Measurements from ENCODE around the gene STRBP.

STRBP gene

DNA sequence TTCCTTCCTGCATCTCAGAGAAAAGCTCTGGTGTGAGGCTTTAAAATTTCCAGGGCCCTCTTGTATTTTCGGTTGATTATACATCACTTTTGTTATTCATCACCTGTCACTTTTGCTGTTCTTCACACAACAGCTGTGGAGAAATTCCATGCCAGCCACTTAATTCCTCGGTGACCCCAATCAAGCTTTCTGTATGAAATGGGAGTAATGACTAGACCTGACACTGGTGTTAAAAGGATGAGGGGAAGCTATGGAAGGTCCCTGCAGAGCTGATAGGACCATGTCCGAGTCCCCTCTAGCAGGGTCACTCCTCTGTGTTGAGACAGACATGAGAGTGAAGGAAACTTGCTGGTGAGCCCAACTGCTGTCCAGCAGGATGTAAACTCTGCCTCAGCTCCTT is 175.2 kb downstream of the STRBP start:
- no peak for DNase-seq

DNA sequence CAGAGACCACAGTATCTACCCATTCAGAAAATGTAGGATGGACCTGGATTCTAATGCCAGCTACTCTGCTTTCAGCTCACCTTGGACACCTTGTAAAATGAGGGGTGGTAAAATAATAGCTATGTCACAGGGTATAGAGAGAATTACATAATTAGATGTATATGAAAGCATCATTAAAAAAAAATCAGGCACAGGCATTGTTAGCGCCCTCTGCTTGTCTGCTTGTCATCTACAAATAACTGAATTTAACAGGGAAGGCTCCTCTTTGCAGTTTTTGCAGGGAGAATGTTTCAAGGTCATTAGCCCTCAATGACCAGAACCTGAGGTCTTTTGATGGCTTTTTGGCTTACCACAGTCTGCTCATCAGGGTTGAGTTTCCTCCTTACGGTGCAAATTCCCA is 176.9 kb downstream of the STRBP start:
- DNase-seq = no peak

DNA sequence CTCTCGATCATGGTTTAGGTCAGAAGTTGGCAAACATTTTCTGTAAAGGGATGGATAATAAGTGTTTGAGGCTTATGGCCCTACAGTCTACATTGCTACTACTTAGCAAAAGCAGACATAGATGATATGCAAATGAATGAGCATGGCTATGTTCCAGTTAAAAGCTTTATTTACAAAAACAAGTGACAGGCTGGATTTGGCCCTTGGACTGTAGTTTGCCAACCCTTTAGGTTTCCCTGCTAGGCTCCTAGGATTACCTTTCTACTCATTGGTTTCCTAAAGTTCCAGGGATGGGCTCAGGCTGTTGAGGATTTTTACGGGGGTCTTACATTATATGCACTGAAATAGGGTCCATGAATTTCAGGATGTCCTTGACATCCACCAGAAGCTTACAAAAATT is 177.4 kb downstream of the STRBP start:
- no peak for DNase-seq

DNA sequence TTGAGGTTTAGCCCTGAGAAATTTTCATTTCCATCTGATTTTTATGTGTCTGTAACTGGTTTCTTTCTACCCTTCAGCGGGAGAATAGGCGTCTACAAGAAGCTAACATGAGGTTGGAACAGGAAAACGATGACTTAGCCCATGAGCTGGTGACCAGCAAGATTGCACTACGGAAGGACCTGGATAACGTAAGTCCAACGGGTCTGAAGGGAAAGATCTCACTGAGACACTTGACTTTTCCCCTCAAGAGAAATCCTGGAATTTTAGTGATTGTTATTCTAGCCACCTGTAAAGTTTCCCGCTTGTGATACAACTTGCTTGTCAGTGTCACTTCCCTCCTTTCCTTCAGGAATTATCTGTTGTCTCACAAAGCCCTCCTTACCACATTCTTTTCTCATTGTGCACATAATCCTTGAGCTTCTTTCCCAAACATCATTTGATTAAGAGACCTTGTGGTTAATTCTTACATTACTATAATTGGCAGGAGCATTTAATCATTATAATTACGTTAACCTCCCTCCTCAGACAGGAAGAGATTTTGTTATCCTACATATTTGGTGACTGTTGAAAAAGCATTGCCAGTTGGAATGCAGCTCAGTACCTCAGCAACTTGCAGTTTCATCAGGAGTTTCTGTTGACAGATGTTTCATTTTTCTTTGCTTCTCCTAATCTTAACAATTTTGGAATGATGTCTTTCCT is 178.0 kb downstream of the STRBP start:
- no peak for DNase-seq

DNA sequence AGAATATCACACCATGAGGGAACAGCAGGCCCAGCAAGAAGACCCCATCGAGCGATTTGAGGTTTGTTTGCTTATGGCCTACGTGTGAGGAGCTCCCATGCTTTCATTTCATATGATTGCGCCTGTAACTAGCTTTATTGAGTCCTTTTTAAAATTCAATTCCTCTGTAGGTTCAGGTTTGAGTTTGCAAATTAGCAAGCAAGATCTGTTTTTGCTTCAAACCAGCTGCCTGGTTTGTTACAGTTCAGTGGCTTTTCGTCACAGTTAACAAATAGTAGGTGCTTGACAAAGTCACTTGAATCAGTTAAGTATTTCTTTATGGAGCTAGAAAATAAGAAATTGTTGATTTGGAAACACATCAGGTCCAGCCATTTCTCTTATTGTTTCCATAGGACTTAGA is 178.6 kb downstream of the STRBP start:
- no peak for DNase-seq

DNA sequence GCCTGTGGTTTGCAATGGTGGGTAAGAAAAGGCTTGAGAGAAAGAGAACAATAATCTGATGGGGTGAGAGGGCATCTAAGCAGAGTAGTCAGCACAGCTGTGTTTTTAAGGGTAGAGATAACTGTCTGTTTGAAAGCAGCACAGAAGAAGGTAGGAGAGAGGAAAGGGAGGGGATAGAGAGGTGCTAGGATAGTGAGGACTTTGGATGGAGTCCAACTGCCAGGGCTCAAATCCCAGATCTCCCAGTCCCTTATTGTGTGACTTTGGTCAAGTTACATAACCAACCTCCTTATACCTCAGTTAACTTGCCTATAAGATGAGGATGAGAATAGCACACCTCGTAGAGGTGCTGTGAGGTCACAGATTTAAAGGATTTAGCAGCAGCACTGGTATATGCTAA is 179.3 kb downstream of the STRBP start:
- DNase-seq = no peak

DNA sequence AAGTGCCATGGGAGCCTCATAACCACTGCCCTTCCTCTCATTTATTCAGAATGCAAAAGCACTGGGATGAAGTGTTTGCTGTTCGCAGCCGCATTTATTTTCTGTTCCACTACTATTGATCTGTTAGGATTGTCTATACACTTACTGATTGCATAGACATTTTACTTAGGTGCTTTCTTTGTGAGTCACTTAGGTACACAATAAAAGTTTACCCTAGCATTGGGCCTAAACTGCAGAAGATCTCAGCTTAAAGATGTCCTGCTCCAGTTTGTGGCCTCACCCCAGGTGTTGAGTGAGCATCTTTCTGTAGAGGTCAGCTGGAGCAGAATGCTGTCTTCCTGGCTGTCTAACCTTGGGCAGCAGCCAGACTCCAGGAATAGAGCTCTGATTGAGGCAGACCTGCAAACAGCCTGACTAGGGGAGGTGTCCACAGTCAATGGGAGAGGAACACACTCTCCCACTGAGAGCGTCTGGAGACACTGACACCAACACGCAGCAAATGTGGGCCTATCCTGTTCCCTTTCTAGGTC is 181.0 kb downstream of the STRBP start:
- DNase-seq = no peak

DNA sequence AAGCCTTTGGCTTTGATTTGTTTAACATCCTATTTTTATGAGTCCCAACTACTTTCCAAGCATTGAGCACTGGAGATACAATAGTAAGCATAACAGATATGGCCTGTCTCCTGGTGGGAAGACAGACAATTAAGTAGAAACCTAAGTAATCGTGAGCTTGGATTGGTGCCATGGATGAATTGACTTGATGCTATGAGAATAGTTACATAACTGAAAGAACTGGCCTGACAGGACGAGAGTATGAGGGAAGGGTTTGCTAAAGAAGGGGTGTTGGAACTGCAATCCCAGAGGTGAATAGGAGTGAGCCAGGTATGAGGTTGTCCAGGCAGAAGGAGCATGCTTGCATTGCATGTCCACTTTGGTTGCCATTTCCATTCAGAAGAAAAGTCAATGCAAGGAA is 182.5 kb downstream of the STRBP start:
- no peak for DNase-seq

DNA sequence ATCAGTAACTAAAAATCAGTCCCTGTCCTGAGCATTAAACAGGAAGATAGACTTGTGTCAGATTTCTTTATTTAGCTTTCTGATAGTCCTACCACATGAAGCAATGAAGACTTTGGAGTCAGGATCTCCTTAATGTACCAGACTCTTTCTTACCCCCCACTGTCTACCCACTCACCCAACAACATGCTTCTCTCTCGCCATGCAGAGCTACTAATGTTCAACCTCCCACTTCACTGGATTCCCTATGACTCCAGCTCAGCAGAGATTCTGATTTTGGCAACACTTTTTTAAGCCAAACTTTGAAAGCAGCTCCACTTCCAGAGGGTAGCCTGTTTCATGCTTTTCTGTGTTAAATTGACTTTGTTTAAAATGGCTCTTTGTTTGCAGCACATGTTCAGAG is 184.1 kb downstream of the STRBP start:
- no peak for DNase-seq

DNA sequence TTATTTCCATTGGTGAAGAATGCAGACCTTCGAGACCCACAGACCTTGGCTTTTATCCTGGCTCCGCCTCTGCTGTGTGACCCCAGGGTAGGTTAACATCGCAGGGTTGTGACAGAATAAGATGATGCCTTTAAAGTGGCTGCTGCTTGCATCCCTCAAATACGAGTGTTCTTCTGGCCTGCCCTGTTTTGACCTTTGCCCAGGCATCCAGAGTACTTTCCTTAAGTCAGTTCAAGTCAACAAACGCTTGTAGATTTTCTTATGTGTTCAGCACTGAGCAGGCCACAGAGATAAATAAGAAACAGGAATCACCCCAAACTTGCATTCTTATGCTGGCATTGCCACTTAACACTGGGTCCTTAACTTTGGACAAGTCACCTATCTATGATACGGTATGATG is 184.7 kb downstream of the STRBP start:
- no peak for DNase-seq

DNA sequence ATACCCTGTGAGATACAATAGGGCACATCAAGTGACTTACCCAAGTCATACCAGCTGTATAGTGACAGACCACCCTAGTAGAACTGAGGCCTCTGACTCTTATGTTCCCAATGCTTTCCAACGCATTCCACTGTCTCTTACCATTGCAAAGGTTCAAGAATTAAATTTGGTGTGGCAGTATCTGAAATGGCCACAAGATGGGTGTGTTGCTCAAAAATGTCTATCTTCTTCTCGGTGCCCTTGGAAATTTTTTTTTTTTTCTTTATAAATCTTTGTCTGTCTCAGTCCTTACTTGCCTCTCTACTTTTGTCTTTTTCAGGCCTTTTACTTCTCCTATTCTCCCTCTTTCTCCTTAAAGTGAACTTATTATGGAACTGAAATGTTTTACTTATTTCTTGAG is 186.6 kb downstream of the STRBP start:
- peak; percentile 74 for DNase-seq

DNA sequence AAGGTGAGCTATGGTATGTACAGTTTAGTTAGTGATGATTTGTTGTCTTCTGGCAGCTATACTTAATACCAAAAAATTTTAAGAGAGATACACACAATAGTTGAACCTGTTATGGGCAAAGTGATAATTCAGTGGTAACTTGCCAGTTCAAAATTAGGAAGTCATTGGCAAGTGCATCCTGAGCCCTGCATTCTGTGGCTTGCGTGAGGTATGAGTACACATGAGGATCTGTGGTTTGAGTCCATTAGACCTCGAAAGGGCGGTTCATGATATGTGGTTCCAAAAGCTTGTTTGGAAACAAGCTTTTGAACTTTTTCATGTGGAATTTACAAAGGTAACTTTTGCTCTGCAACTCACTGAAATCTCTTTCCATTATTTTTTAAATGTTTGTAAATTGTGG is 187.9 kb downstream of the STRBP start:
- no peak for DNase-seq

DNA sequence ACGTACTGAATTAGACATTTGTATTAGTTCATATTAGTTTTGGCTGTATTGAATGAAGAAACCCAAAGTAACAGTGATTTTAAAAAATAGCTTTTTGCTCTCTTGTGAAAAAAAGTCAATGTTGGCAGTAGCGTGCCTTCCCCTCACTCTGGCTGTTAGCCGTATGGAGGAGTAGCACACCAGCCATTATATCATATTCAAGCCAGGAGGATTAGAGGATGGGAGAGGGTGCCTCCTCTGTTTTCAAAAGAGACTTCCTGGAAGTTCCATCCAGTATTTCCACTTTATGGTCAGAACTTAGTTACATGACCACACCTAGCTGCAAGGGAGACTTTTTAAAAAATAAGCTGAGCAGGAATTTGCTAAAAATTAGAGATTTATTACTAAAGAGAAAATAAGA is 193.8 kb downstream of the STRBP start:
- DNase-seq = no peak

DNA sequence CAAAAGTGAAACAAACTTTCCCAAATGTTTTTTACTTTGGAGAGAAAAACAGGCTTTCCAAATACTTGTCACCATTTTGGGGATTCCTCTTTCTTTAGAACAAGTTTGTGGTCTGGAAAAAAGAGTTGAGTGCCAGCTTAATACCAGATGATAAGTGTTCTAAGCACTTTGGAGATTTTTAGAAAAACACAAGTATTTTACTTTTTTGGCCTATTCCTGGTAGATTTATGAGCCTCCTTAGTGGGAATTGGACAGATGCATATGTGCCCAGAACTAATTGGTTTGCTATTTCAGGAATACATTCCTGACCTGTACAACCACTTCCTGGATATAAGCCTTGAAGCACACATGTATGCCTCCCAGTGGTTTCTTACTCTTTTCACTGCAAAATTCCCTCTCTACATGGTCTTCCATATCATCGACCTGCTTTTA is 194.4 kb downstream of the STRBP start:
- no peak for DNase-seq

DNA sequence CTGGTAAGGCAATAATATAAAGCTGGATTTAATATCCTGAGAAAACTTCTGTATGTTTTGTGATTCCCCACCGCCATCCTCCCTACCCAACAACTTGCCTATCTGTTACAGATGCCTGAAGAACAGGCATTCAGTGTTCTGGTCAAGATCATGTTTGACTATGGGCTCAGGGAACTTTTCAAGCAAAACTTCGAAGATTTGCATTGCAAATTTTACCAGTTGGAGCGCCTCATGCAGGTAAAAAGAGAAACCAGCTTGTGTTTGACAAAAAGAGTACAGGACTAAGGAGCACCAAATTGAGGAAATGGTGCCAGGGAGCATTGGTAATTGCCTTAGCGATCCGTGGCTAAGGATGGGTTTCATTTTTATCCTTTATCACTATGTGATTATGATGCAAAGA is 194.9 kb downstream of the STRBP start:
- no peak for DNase-seq

DNA sequence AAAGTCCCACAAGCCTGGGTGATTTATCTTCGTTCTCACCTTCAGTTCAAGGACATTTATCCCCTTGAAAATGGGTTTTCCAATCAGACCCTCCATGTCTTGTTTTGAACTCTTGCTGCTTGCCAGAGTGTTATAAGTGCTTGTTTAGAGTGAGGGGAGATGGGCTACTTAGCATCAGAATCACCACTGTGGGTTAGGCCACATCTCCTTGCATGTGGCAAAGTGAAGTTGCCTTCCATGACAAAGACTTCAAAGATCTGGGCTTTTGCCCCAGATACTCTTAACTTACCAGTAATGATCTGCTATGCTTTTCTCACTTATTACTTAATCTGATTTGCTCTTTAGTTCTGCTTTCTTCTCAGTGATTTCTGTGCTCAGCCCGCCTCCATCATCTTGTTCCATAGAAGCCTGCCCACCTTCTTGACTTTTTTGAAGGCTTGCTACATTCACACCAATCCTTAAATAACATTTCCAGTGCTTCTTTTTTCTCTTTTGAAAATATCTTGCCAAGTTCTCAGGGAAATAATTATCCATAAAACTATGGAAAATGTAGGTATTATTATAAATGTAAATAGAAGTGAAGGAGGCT is 195.9 kb downstream of the STRBP start:
- DNase-seq = no peak
